Hepatocyte (in vitro differentiated cells): ENCODE measurements around the gene PITPNC1.

Source experiments
- EZH2 ChIP-seq: fragments of 200-600 bp; sonication (generic); IDR thresholded peaks from 2 replicates; pipeline ENCODE4 v1.6.1; 2016; ENCODE audit warnings: antibody characterized with exemption, mild to moderate bottlenecking, borderline replicate concordance
- EZH2phosphoT487 ChIP-seq: fragments of 200-600 bp; sonication (generic); IDR thresholded peaks from one replicate; pipeline ENCODE4 v1.6.1; 2018; ENCODE audit warnings: antibody characterized with exemption, mild to moderate bottlenecking, low read depth, moderate library complexity; ENCODE audit not compliant: unreplicated experiment, severe bottlenecking
- TF ChIP-seq, protein P1 (sequence below): fragments of 200-600 bp; sonication (generic); IDR thresholded peaks from 2 replicates; pipeline ENCODE4 v1.5.1; 2016; ENCODE audit warnings: antibody characterized with exemption, mild to moderate bottlenecking; ENCODE audit not compliant: poor library complexity

DNA sequence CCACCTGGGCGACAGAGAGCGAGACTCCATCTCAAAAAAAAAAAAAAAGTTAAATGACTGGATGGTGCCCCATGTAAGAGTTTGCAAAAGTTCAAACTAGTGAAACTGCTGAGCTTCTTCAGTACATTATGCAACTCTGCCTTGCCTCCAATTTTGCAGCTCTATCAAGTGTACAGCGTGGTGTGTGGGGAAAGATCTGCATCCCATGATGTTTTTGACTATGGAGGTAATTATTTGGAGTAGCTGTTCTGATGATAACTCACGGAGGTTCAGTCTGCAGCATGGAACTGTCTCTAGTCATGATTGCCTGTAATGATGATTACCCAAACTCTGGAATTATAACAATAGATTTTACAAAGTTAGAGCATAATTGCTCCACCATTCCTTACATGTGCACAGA, 149.6 kb downstream of the PITPNC1 start:
- TF ChIP-seq, protein P1, sequence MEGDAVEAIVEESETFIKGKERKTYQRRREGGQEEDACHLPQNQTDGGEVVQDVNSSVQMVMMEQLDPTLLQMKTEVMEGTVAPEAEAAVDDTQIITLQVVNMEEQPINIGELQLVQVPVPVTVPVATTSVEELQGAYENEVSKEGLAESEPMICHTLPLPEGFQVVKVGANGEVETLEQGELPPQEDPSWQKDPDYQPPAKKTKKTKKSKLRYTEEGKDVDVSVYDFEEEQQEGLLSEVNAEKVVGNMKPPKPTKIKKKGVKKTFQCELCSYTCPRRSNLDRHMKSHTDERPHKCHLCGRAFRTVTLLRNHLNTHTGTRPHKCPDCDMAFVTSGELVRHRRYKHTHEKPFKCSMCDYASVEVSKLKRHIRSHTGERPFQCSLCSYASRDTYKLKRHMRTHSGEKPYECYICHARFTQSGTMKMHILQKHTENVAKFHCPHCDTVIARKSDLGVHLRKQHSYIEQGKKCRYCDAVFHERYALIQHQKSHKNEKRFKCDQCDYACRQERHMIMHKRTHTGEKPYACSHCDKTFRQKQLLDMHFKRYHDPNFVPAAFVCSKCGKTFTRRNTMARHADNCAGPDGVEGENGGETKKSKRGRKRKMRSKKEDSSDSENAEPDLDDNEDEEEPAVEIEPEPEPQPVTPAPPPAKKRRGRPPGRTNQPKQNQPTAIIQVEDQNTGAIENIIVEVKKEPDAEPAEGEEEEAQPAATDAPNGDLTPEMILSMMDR, result no peak
- TF ChIP-seq EZH2 (no peak), EZH2phosphoT487 (no peak)
